ENCODE measurements around the gene UBE2QL1.

UBE2QL1 gene

DNA sequence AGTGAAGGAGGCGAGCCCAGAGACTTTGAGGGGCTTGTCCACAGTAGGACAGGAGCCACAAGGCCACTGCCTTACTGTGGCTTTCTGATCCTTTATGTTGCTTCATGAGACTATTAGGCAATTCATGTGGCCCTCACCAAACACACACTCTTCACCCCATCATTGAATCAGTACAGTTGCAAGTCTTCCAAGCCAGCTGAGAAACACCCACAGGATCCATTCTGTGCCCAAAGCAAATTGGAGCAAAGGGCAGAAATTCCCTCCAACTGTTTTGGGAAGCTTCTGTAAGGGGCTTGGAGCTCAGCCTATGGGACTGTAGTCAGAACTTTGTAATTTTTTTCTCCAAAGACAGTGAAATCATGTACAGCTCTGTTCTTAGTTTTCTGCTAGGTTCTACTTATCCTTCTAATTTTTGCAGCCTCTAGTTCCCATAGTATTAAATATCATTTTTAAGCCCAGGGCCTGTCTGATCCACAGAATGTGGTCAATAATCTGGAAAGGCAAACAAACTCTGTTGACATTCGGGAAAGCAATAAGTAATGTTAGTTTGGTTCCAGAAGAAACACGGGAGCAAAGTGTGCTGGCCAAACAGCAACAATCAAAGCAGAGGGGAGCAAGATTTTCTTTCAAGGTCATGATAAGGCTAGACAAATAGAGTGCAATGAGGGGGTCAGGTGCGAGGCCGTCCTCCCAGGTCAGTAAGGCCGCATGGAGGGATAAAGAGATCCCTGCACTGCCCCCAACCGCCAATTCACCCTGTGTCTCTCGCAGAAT, 47.0 kb downstream of the UBE2QL1 start:
- TF ChIP-seq GATA1 (IDR thresholded peaks at IDR 0.05; ENCODE audit: low read depth, low read length) (no peak), POLR2A (IDR thresholded peaks at IDR 0.05; ENCODE audit: low read length) (no peak)
- DNase-seq, result no peak

DNA sequence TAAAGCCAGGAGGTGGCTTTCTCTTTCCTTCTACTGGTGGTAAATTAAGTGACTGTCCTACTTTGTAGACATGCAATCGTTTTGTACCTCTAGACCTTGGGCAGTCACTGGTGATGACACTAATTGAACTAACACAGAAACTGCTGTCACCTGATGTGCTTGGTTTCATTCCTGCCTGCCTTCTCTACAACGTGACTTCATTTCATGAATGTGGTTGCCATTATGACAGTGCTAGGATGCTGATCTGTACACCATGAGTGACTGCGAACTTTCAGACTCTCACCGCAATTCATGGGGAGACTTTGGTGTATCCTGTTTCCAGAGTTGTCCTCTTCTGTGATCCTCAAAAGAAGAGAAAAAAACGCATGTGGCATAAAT, 47.5 kb downstream of the UBE2QL1 start:
- no peak for DNase-seq
- TF ChIP-seq GATA1 (IDR thresholded peaks at IDR 0.05; ENCODE audit: low read depth, low read length), result no peak
- no peak for TF ChIP-seq POLR2A (IDR thresholded peaks at IDR 0.05; ENCODE audit: low read length)

DNA sequence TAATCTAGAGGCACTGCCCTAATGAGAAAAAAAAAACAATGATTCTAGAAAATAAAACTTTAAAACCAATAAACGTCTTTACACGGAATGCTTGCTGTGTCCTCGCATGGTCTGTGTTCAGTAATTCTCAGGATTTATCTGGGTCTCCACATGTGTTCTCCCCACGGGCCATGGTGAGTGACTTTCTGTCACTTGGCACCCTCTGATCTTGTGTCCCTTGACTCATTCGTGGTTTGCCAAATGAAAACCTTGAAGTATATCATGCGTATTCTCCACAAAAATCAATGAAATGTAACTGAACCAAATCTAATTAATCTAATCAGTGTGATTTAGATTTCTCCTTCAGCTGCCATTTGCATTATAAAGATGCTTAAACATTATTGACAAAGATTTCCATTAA, 48.0 kb downstream of the UBE2QL1 start:
- no peak for TF ChIP-seq GATA1 (IDR thresholded peaks at IDR 0.05; ENCODE audit: low read depth, low read length)
- TF ChIP-seq POLR2A (IDR thresholded peaks at IDR 0.05; ENCODE audit: low read length), result no peak

DNA sequence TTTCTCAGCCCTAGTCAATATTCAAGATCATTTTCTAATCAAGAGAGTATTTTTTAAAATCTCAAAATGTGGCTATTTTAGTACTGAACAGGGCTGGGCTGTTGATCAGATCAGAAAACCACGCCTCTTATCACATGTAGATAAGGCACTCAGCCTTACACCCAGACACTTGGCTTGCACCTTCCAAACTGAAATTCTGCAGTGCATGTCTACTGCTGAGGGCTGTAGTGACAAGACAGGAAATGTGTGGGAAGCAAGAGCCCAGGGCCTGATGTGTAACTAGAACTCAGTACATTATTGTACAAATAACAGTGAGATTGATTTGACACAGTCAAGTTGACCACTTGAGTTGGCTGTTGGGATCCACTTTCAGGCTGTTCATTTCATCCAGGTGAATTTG, 48.6 kb downstream of the UBE2QL1 start:
- no peak for DNase-seq
- no peak for TF ChIP-seq GATA1 (IDR thresholded peaks at IDR 0.05; ENCODE audit: low read depth, low read length)
- no peak for TF ChIP-seq POLR2A (IDR thresholded peaks at IDR 0.05; ENCODE audit: low read length)

More for the DNA sequence above, 48.0 kb downstream of the UBE2QL1 start:
- no peak for DNase-seq

DNA sequence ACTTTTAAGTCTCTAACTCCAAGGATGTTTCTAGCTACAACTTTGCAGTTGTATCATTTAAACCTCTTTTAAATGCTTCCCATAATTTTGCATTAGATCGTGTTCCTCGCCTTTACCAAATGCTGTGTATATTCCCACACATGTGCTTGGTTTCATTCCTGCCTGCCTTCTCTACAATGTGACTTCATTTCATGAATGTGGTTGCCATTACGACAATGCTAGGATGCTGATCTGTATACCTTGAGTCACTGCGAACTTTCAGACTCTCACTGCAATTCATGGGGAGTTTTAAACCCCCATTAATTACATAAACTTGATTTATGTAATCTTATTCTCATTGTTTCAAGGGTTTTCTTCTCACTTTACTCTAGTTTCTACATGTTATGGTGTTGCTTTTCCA, 50.3 kb downstream of the UBE2QL1 start:
- TF ChIP-seq POLR2A (IDR thresholded peaks at IDR 0.05; ENCODE audit: low read length) (no peak), GATA1 (IDR thresholded peaks at IDR 0.05; ENCODE audit: low read depth, low read length) (no peak)
- no peak for DNase-seq

DNA sequence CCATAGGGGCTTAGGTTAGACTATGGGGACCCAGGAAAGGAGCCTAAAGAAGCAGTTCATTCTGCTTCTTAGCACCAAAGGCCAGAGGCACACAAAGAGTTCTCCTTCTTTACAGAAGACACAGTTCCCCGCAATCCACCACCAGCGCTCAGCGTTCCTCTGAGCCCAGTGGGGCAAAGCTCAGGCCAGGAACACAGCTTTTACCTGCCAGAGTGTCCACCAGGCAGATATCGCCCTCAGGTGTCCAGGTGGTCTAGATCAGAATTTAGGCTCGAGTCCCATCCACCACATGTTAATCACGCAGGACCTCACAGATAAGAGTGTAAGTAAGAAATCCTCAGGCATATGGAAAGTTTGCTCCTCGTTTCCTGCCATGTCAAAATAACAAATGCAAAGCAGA, 53.0 kb downstream of the UBE2QL1 start:
- DNase-seq, result no peak
- TF ChIP-seq GATA1 (IDR thresholded peaks at IDR 0.05; ENCODE audit: low read depth, low read length) (no peak), POLR2A (IDR thresholded peaks at IDR 0.05; ENCODE audit: low read length) (no peak)

DNA sequence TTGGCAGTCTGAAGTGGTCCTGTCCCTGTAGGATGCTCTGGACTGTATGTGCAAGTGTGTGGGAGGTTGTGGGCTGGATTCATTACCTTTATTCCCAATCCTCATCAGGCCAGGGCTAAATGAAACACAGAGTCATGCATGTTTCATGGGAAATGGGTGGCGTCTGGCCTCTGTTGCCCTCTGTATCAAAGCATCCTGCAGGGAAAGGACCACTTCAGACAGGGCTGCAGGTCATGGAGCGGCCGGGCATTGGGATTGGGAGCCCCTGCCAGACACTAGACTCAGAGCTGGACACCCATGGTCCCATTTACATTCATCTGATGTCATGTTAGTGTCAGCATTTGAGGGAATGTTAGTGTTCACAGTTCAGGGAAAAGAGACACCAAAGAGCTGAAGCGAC, 53.8 kb downstream of the UBE2QL1 start:
- no peak for DNase-seq
- no peak for TF ChIP-seq GATA1 (IDR thresholded peaks at IDR 0.05; ENCODE audit: low read depth, low read length)
- no peak for TF ChIP-seq POLR2A (IDR thresholded peaks at IDR 0.05; ENCODE audit: low read length)

DNA sequence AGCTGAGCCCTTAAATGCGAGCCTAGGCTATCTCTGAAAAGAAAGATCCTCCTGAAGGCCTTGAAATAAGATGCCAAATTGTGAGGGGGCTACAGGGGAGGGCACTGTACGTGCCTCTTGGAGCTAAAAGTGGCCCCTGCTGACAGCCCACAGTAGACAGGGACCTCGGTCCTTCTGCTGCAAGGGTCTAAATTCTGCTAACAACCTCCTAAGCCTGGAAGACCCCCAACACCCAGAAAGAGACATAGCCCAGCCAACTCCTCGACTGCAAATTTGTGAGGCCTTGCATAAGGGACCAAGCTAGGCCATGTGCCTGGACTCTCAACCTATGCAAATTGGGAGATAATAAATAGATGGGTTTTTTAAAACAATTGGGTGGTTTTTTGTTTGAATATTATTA, 54.7 kb downstream of the UBE2QL1 start:
- TF ChIP-seq GATA1 (IDR thresholded peaks at IDR 0.05; ENCODE audit: low read depth, low read length), result no peak
- no peak for TF ChIP-seq POLR2A (IDR thresholded peaks at IDR 0.05; ENCODE audit: low read length)

DNA sequence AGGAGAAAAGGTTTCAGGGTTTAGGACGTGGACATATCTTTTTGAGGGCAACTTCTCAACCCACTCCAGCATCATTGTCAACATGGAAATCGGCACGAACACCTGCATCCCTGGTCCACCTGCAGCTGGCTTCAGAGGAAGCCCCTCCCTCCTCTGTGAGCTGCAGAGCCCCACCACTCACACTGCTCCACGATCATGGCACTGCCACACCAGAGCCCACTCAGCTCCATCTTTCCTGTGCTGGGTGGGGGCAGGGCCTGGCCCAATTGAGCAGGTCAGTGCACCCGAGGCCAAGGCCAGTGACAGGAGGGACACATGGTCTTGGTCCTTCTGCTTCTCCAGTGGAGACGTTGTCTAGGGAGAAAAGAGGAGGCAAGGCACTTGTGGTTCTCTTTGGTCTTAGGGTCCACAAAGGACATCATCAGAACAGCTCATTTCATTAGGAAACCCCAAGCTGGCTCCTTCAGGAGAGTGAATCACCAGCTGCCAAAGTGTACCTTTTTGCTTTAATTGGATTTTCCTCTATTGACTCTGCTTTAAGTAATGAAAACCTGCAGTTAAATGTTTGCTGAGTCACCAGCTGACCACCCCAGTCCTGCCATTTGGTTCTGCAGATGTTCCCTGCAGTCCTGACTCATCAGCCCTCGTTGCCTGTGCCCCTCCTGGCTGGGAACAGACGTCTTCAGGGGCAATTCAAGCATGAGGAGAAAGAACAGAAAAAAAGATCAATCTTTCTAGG, 56.2 kb downstream of the UBE2QL1 start:
- TF ChIP-seq POLR2A (IDR thresholded peaks at IDR 0.05; ENCODE audit: low read length), result no peak
- no peak for TF ChIP-seq GATA1 (IDR thresholded peaks at IDR 0.05; ENCODE audit: low read depth, low read length)
- no peak for DNase-seq

More for the DNA sequence above, 54.7 kb downstream of the UBE2QL1 start:
- no peak for DNase-seq

DNA sequence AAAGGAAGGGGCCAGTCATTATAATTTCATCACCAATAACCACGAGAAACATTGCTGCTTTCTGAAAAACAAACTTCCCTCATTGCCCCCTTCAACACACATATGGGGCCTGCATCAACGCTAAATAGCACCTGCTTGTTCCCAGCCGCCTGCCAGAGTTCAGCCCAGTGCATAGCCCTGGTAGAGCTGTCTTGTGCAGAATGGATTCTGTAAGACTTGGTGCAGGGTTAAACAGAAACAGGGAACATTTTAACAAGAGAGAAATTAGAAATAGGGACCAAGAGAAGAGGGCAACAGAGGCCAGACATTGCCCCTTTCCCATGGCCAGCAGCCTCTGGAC, 56.7 kb downstream of the UBE2QL1 start:
- DNase-seq, result no peak
- TF ChIP-seq GATA1 (IDR thresholded peaks at IDR 0.05; ENCODE audit: low read depth, low read length) (no peak), POLR2A (IDR thresholded peaks at IDR 0.05; ENCODE audit: low read length) (no peak)

DNA sequence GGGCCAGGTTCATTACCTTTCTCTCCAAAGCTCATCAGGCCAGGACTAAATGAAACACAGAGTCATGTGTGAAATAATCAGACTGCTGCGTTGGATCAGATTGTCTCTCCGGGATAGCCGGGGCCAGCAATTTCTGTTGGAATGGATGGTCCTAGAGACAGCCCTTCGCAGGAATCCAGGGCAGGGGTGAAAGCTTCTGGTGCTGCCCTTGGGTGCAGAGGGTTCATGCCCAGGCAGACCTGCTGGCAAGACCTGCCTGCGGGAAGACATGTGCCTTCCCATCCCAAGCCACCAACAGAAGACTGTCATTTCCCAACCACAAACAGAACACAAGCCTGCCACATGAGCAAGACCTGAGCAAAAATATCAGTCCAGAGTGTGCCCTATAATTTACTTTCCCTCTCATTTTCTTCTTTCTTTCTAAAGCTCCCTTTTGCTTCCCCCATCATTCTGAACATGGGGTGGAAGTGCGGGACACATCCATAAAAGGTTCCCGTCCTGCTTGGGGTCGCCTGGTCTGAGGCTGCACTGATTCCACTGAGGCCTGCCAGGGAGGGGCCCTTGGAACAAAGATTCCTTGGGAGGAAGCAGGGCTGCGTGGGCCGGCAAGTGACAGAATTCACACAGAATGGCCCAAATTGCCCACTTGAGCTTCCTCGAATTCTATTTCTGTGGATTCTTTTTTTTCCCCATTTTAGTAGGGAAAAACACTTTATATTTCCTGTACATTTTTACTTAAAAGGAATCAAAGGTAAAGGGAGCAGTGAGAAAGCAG, 57.3 kb downstream of the UBE2QL1 start:
- TF ChIP-seq GATA1 (IDR thresholded peaks at IDR 0.05; ENCODE audit: low read depth, low read length) (no peak), POLR2A (IDR thresholded peaks at IDR 0.05; ENCODE audit: low read length) (no peak)
- DNase-seq, result no peak

DNA sequence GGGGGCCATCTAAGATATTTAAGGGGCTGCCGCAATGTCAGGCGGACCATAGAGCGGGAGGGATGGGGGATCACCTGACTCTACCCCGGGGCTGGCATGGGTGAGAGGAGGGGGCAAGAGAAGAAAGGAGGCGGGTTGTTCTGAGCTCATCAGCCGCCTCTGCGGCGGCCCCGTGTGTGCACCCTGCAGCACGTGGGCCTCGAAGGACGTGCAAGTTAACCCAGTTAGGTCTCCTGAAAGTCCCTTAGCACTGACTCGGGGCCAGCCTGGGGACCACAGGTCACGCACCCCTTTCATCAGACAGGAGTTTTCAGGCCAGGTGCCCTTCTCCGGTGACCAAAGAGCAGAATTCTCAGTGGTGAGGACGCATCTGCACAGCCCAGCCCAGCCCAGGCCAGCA, 58.0 kb downstream of the UBE2QL1 start:
- no peak for DNase-seq
- TF ChIP-seq POLR2A (IDR thresholded peaks at IDR 0.05; ENCODE audit: low read length), result no peak
- no peak for TF ChIP-seq GATA1 (IDR thresholded peaks at IDR 0.05; ENCODE audit: low read depth, low read length)

DNA sequence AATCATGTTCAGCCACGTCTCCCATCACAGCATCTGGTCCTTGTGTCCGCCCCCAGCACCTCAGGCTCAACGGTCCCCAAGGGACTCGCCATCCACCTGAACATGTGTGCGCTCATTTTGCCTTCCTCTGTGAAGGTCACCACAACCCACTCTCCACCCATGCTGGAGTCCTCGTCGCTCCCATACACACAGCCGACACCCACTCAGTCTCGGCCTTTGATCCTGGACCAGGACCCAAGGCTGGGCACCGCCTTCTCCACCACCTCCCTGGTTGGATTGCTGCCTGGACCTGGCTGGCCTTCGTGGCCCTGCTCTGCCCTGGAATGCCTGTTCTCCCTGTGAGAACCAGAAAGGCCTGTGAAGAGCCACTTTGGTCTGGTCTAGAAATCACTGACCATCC, 60.3 kb downstream of the UBE2QL1 start:
- no peak for DNase-seq
- no peak for TF ChIP-seq POLR2A (IDR thresholded peaks at IDR 0.05; ENCODE audit: low read length)
- TF ChIP-seq GATA1 (IDR thresholded peaks at IDR 0.05; ENCODE audit: low read depth, low read length), result no peak

DNA sequence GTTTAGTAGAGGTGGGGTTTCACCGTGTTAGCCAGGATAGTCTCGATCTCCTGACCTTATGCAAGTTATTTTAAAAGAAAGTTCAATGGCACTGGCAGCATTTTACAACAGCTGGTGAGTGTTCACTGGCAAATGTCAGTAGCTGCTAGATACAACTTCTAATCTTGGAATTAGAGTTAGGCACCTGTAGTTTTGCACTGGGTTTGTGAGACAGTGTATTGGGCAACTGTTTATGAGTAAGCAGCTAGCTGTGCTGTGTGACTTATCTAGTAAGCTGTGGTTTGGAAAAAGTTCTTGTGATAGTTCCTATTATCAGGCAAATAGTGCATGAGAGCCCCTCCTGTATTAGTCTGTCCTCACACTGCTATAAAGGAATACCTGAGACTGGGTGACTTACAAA, 61.5 kb downstream of the UBE2QL1 start:
- TF ChIP-seq POLR2A (IDR thresholded peaks at IDR 0.05; ENCODE audit: low read length) (no peak), GATA1 (IDR thresholded peaks at IDR 0.05; ENCODE audit: low read depth, low read length) (no peak)
- no peak for DNase-seq
